Measurements from ENCODE around the gene MYO1B. TPM values are rescaled to one million over a fixed set of nuclear protein-coding genes. Genes with fewer than 3 reads are reported as not detected.
A peak's percentile ranks its signal among the peaks of the same experiment; 100 is the strongest.

MYO1B gene
- total RNA-seq, 1 donor from 2014 or later = 51.0 TPM

DNA sequence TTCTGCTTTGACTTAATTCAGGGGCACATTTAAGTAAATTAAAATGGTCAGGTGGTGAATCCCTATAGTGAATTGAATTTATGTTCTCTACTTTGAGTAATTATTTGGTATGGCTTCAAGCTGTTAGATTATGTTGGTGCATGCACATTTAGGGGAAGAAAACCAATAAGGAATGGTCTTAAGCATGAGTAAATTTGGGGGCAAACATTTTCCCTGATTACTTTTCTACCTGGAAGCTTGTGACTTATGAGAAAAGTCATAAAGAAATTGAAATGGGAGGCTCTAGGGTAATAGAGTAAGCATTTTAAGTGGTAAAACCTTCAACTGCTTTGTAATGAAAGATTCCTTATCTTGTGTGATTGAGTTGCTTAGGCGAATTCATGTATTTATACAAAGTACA lies 112.5 kb downstream of the MYO1B start:
- no peak for DNase-seq (ENCODE audit: low spot score)

DNA sequence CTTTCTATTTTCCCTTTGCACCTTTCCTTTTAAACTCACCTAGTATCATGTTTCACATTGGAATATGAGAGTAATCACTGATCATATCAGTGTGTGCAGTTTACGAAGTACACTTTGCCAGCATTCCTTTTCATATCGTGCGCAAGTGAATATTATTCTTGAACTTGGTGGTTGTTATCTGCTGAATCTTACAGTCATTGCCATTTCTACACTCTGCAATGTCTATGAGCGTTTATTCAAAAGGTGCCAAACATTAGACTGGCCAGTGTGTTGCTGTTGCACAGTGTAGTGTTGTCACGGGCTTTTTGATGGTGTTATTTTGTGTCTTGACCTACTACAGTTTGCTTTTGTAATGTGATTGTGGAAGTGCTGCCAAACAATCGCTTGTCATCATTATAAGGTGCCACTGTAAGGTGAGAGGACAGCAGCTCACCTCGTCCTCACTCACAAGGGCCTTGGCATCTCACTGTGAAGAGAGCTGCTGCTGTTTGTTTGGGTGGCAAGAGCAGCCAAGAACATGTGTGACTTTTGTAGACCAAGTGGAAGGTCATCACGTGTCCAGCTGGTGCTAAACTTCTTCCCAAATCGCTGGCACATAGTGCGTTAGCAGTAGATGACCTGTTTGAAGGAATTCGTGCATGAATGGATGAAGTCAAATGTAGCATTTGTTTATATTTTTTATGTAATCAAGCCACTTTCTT lies 113.3 kb downstream of the MYO1B start:
- DNase-seq (ENCODE audit: low spot score) = no peak

DNA sequence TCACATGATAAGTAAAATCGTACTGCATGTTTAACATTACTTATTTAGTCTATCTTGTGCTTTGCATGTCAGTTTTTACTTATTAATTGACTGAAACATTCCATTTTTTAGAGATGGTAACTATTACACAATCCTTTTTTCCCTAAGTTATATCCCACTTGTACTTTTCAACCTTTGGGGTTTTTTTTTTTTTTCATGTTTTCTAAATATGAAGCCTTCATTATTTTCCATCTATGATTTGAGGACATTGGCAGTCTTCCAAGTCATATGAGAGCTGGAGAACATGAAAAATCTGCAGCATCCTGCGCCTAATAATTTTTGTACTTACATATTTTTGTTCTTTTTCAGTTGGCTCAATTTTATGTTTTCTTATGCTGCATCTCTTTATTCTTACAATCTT lies 113.9 kb downstream of the MYO1B start:
- no peak for DNase-seq (ENCODE audit: low spot score)

DNA sequence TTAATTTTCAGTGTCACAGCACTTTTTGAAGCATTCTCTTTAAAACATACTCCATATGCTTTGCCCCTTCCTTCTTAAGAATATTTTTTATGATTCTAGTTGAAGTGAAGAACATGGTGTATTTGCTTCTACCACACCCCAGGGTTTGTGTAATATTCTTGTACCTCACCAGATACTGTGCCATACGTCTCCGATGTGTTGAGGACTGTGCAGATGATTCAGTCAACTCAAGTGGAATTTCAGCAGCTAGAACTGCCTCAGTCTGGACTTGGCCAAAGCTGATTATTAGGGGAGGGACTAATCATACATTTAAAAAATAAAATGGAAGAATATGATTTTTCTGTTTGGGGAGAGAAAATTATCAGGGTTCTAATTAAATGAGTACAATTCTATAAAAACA lies 115.7 kb downstream of the MYO1B start:
- DNase-seq (ENCODE audit: low spot score) = no peak

DNA sequence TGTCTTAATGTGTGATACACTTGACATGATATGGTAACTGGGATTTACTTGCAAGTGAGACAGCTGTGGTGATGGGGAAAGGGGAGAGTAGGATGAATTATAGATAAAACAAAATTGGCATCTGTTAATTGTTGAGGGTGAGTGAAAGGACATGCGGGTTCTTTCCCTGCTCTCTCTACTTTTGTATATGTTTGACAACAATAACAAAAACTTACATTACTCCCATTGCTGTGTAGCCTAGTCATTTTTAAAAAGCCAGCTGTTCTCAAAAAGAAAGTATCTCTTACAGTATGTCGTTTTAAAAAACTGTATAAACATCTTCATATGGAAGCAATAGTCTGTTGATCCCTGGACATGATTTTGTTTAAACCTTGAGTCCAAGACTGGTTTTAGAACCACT lies 117.6 kb downstream of the MYO1B start:
- no peak for DNase-seq (ENCODE audit: low spot score)

DNA sequence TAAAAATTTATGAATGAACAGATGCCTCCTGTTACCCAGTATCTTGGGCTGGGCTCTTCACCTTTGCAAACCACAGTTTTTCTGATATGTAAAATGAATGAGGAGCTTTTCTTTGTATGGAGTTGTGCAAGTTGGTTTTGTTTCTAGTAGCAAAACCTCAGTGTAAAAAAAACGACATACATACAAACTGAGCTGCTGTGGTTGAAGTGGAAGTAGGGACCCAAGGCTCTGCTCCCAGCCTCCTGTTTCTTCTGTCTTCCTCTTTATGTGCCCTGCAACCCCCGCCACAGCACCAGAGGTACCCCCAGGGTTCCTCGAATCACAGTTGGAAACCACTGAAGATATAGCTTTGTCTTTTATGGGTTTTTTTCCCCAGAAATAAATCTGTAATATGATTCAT lies 118.1 kb downstream of the MYO1B start:
- DNase-seq (ENCODE audit: low spot score) = no peak

DNA sequence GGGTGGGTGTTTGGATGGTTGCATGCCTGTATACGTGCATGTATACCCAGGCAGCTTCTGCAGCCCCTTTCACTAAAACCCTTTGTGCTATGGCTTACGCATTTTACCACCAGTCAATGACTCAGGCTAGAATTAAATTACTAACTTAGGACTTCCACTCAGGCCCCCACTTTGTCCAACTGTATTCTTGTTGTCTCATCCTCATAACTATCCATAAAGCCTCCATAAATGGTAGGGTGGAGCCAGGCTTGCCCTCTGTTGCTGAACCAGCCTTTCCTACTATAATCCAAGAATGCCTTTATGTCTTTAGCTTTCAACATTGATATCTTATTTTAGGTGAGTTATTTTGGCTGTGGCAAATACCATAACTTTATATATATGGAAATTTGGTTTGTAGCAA lies 119.9 kb downstream of the MYO1B start:
- no peak for DNase-seq (ENCODE audit: low spot score)

DNA sequence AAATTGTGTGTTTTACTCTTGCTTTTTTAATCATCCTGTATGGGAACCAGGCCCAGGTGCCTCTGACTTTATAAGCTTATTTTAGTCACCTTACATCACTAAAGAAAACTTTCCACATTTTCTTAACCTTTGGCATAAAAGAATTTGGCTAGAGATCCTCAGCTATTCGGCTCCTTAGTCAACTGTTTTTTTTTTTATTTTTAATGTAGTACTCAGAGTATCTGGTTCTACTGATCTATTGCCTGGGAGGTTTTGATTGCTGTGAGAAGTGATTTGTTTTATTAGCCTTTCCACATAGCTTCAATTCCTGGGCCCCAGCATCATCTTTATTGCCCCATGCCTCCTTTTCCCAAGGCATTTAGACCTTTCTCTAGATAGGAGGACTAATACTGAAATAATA lies 121.0 kb downstream of the MYO1B start:
- DNase-seq (ENCODE audit: low spot score) = no peak

DNA sequence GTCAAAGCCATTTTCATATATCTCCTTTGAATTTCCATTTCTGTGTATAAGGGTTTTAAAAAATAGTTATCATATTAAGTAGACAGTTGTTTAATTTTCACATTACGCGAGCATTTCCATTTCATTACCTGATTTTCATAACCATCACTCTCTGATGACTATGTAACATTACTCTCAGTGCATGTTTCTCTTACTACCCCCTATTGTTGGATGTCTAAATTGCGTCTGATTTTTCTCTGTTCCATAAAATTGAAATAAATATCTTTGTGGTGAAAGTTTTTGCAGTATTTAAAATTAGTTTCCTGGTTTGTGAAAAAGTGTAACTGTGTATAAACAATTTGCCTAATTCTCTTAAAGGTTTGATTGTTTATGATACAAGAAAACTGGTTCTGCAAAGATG lies 123.8 kb downstream of the MYO1B start:
- no peak for DNase-seq (ENCODE audit: low spot score)

DNA sequence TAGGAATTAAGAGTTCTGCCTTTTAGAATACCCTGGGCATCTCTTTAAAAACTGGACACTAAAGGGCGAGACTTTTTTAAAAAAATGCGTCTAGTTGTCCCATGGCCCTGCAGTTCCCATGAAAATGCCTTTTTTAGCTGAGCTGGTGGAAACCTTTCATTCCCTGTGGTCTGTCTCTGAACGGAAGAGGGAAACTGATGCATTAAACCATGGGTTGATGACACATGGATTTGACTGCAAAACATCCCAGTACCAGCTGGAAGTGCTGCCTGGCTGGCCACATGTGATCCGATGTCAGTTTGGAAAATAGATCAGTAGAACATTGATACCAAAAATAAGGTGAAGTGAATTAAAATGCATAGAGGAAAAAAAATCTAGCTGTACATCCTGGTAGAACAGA lies 129.2 kb downstream of the MYO1B start:
- DNase-seq (ENCODE audit: low spot score) = no peak

DNA sequence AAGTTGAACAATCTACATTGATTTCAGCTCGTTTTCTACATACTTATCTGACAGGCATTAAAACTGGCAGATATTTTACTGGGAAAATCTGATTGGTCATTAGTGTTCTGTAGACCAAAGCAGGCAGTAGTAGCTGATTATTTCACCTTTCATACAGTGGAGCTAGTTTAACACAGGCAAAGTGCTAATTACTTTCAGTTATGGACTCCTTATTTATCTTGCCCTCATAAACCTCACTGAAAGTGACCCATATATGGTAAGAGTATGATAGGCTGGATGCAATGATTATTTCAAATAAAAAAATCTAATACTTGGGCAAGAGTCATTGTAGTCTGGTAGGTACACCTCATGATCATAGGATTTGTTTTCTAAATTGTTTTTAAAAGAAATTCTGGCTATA lies 129.7 kb downstream of the MYO1B start:
- no peak for DNase-seq (ENCODE audit: low spot score)

DNA sequence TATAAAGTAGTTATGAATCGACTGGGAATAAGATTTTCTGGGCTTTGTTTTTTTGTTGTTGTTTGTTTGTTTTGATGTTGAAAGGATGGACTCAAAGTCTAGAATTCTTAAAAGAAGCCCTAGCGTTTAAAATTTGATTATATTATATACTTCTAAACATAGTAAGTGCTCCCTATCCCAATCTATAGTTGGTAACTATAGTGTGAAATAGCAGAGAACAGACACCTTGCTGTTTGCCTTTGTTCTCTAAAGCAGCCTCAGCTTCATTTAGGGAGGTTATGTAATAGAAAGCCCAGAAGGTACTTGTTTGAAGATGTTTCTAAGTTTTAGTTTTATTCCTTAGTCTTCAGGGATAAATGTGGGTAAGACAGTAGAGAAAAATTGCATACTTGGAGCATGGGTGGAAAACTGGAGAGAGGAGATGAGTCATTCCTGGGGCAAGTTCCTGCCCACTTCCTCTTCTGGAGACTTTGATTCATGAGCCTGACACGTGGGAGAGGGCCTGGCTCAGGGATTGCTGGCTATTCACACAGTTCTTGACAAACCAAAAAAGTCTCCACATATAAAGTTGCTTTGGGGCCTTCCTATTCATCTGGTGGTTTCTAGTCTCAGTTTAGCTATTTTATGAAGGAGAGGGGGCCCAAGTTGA lies 131.9 kb downstream of the MYO1B start:
- DNase-seq (ENCODE audit: low spot score) = peak; percentile 91

DNA sequence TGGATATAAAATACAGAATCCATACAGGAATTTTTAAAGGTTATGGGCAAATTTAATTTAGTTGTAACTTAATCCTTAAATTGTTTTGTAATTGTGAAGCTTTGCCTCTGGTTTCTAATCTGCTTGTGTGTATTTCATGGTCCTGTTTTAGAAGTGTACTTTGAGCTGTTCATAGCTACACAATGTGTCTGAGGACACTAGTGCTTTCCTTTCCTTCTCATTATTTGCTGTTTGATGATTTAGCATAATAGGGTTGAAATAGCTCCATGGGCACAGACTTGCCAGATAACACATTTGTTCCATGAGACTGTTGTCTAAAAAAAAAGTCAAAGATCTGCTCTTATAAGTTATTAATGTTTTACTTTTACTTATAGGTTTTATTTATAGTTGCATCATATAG lies 134.2 kb downstream of the MYO1B start:
- no peak for DNase-seq (ENCODE audit: low spot score)

DNA sequence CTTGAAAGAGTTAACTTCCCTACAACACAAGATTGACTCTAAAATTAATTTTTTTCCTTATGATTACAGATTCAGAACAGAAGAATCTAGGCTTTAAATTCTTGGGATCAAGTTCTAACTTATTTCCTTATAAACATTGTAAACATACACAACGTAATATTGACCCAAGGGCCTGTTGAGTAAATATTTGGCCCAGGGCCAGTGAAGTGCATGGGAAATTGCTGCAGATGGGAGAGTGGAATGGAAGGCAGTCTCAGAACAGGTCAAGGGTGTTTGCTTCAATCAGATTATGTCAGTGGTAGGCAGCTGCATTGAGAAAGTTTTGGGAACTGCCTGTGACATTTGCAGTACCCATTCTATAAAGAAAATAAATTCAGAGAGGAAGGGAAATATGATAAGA lies 137.6 kb downstream of the MYO1B start:
- no peak for DNase-seq (ENCODE audit: low spot score)

DNA sequence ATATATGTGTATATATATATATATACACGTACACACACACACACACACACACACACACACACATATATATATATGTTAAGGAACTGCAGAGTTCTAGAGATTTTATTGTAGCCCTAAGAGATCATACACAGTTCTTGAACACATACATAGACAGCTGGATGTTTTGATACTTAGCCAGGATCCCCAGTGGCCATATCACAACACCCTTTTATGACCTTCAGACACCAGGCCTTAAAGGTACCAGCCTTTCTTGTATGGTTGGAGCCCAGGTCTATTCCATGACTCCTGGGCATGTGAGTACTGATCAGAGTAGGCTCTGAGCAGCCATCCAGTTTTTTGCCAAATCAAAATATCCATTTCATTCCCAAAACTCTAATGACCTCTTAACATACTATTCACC lies 138.3 kb downstream of the MYO1B start:
- DNase-seq (ENCODE audit: low spot score) = no peak

DNA sequence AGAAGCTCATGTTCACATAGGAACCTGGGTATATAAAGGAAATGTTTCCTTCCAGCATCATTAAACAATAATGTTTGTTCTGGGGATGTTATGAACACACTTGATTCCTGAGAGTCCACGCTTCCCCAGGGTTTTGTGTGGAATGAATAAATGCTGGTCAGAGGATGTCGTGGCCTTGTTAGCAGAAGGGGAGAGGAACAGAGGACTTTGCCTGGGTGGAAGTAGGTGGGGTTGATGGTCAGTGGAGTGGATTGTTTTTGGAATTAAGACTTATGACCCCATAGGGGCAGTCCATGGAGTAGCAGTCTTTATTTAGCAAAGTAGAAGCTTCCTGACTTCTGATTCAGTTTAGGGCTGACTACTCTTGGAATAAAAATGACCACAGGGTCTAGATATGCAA lies 139.6 kb downstream of the MYO1B start:
- no peak for DNase-seq (ENCODE audit: low spot score)

DNA sequence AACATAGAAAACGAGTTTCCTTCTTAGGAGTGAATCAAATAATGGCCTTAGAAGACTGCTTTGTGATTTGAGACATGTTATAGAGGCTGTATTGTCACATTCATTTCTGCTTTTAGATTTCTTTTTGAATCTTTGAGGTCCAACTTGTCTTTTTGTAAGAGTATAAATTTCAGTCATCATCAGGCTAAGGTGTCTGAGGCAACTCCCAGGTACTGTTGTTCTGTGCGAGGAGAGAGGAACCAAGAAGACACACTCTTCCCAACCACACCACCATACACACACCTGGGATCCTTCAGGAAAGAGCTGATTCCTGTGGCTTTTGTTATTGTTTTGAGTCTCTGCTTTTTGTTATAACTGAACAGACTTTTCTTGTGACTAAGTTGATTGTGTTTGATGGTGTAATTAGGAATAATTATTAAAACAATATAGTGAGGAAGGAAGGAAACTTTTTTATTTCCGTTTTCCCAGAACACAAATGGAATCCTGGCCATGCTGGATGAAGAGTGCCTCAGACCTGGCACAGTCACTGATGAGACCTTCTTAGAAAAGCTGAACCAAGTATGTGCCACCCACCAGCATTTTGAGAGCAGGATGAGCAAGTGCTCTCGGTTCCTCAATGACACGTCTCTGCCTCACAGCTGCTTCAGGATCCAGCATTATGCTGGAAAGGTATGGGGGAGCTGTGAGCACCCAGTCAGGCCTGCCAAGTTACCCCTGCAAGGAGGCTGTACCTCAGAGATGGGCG lies 140.4 kb downstream of the MYO1B start:
- DNase-seq (ENCODE audit: low spot score) = no peak

DNA sequence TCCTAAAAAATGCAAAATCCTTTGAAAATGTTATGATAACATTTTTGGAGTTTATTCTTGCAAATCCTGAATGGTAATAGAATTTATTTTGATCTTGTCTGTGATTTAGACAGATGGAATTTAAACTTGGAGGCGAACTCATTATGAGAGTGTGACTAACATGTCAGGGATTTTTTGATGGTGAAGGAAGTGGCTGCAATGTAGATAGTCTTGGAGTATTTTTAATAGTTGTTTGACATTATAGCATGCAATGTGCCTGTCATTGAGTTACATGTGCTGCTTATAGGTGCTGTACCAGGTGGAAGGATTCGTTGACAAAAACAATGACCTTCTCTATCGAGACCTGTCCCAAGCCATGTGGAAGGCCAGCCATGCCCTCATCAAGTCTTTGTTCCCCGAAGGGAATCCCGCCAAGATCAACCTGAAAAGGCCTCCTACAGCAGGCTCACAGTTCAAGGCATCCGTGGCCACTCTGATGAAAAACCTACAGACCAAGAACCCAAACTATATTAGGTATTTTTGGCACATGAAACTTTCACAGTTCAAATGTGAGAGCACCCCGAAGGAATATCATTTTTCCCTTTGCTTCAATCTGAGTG lies 141.8 kb downstream of the MYO1B start:
- peak; percentile 18 for DNase-seq (ENCODE audit: low spot score)

DNA sequence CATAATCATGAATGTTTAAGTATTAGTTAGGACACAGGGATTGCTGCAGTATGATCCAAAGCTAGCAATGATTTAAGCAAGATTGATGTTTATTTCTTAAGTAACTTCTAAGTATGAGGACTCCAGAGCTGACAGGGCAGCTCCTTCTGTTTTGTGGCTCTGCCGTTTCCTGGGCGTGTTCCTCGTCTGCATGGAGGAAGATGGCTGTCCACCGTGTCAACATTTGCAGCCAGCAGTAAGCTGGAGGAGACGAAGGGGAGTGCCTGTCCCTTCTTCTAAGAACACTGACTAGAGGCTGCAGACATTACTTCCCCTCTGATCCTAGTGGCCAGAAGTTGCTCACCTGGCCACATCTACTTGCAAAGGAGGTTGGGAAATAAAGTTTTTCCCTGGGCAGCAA lies 144.1 kb downstream of the MYO1B start:
- DNase-seq (ENCODE audit: low spot score) = no peak

DNA sequence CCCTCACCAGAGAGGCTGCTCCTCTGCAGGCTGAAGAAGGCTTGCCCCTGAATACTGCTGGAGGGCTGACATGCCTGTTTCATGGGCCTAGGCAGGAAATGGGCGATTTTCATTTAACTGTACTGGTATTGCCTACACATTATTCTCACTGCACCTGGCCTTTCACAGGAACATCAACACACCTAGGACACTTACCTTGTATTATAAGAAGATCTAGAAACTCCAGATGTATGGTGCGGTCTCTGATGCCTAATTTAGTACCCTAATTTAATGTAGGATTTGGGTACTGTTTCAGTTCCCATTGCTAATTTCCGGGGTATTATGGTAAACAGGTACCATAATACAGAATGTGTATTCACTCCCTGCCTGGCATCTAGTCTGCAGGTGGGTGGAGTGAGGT lies 146.0 kb downstream of the MYO1B start:
- DNase-seq (ENCODE audit: low spot score) = no peak

DNA sequence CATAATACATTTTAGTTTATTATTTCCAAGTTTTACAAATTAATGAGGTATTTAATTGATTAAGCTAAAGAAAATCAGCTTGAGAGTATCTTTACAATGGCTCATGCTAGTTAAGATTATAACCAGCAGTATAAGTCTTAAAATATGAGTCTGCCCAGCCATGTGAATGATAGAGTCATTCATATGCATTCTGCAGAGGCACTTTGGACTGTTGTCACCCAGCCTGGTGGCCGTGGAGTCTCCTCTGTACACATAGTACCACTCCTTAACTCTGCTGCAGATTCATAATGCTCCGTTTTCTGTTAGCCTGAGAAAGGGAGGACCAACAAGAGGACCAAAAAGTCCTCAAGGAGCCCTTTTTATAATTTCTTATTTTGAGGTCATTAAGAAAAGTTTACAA lies 148.8 kb downstream of the MYO1B start:
- DNase-seq (ENCODE audit: low spot score) = no peak

DNA sequence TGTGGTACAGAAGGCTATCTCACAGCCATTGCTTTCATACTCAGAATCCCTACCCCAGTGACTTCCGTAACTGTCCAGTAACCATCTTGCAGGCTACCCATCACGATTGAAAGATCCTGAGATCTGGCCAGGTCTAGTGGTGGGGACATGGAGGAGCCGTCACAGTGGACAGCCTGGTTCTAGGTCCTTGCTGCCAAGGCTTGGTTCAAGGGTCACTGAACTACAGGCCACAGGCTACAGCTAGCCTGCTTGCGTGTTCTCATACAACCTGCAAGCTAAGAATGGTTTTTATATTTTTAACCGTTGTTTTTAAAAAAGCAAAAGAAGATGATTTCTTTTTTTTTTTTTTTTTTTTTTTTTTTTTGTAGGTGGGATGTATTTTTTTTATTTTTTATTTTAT lies 151.6 kb downstream of the MYO1B start:
- DNase-seq (ENCODE audit: low spot score) = no peak

DNA sequence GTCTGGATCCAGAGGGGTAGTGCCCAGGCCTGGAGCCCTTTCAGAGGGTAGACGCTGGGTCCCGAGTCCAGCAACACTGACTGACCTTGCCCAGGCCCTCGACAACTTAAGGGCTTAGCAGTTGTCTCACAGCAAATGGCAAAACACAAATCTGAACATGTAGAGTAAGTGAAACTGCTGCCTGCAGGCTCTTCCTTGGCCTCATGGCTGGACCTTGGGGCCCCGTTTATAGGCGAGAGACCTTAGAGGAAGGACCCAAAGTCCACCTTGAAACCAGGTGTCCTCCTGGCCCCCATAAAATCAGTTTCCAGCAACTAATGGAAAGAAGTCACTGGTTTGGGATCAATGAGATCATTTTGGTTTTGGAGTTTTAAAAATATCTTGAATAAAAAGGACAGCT lies 154.4 kb downstream of the MYO1B start:
- no peak for DNase-seq (ENCODE audit: low spot score)

All from umbilical cord (tissue), 2 donors.